H1 (cell line): ENCODE data around the gene ARID1B. TPM values are rescaled to one million over a fixed set of nuclear protein-coding genes. Genes with fewer than 3 reads are reported as not detected.

Experiments used
- ASH2L ChIP-seq: fragments of 200-600, 300-600 bp; sonication (generic); IDR thresholded peaks from one replicate; pipeline ENCODE4 v1.7.1; 2017; ENCODE audit warnings: low read length
- ATF3 ChIP-seq: IDR thresholded peaks from 2 replicates; pipeline ENCODE4 v1.6.1; 2011; ENCODE audit warnings: low read depth, mild to moderate bottlenecking, low read length; ENCODE audit not compliant: insufficient read depth
- CHD7 ChIP-seq: fragments of 300-600 bp; sonication (generic); IDR thresholded peaks from 2 replicates; pipeline ENCODE4 v1.7.1; 2012; ENCODE audit warnings: low read length, moderate library complexity, mild to moderate bottlenecking, inconsistent platforms; ENCODE audit not compliant: insufficient replicate concordance
- CTCF ChIP-seq, 3 experiments: IDR thresholded peaks; 1 replicate in 2 of 3; 2 replicates in 1 of 3; pipeline versions ENCODE4 v1.5.1 to v1.6.1; 2011; ENCODE audit warnings: low read length in 3 of 3, mild to moderate bottlenecking in 3 of 3, inconsistent platforms in 2 of 3, low read depth in 1 of 3, moderate library complexity in 1 of 3; ENCODE audit not compliant: insufficient read depth in 1 of 3; ENCODE audit errors: control extremely low read depth in 1 of 3
- E2F6 ChIP-seq: IDR thresholded peaks from 2 replicates; pipeline ENCODE4 v1.6.1; 2012; ENCODE audit warnings: inconsistent platforms
- KDM5A ChIP-seq: fragments of 200-600 bp; IDR thresholded peaks from 2 replicates; pipeline ENCODE4 v1.7.1; 2012; ENCODE audit warnings: mild to moderate bottlenecking, low read length, inconsistent platforms, mixed read lengths
- RBBP5 ChIP-seq: IDR thresholded peaks from 2 replicates; pipeline ENCODE4 v1.7.1; 2012; ENCODE audit warnings: low read depth, mild to moderate bottlenecking, inconsistent platforms, low read length, moderate library complexity, borderline replicate concordance
- SIX5 ChIP-seq: IDR thresholded peaks from 2 replicates; pipeline ENCODE4 v1.6.1; 2011; ENCODE audit warnings: mild to moderate bottlenecking, low read depth, low read length
- polyA plus RNA-seq, 7 experiments: library from polyadenylated mRNA; depleted of rRNA in 3 of 7; stranded (reverse) in 5 of 7; unstranded in 2 of 7; fragments of >200 nt in 5 of 7; fragments of 200-250 nt in 2 of 7; gene quantifications; 1 replicate in 5 of 7; 2 replicates in 1 of 7; 4 replicates in 1 of 7; pipeline versions ENCODE4 v1.2.1 to v1.2.3, GENCODE V29; 2011 to 2013; ENCODE audit warnings: missing spikeins in 2 of 7, mixed read lengths in 2 of 7
- total RNA-seq: library from RNA; stranded (reverse); fragmentation: NEBNext Ultra II Directional; extraction: Animal tissue kit (Norgen Biotek cat#: 25700); gene quantifications from 2 replicates; pipeline ENCODE4 v1.2.1, GENCODE V29; 2021

ARID1B gene
- total and polyA plus RNA-seq, 2 of the 8 experiments (the other 6 are each of a cell fraction or from before 2014, with no cell fraction given): 24.3 to 70.3 TPM

GRCh38 chr6:156839591-156840001 lies 62.4 kb downstream of the ARID1B start (continued):
- TF ChIP-seq CHD7: no peak
- no peak for TF ChIP-seq KDM5A
- TF ChIP-seq E2F6: no peak
- no peak for TF ChIP-seq ASH2L
- TF ChIP-seq CTCF (IDR thresholded peaks at IDR 0.05; ENCODE audit: control extremely low read depth in 1 of 3, insufficient read depth in 1 of 3, low read depth in 1 of 3, low read length in 3 of 3): no peak
- TF ChIP-seq ATF3: no peak
- no peak for TF ChIP-seq SIX5
- TF ChIP-seq RBBP5: no peak
